ENCODE results near the gene RASAL3.

RASAL3 gene

GRCh38 chr19:15471639-15472101 is 7.3 kb upstream of the RASAL3 start:
- no peak for DNase-seq

- no peak for DNase-seq
Measured at GRCh38 chr19:15469513-15470297, 5.4 kb upstream of the RASAL3 start.

GRCh38 chr19:15468675-15469512 is 4.5 kb upstream of the RASAL3 start:
- no peak for DNase-seq

GRCh38 chr19:15467734-15468214 is 3.4 kb upstream of the RASAL3 start:
- no peak for DNase-seq

- peak; percentile 93 for DNase-seq
Measured at GRCh38 chr19:15466851-15467733, 2.7 kb upstream of the RASAL3 start.

- peak; percentile 90 for DNase-seq
Measured at GRCh38 chr19:15463861-15464371, 428 bp downstream of the RASAL3 start.

GRCh38 chr19:15461694-15462093 is 2.6 kb downstream of the RASAL3 start:
- no peak for DNase-seq

GRCh38 chr19:15457701-15458484 is 6.5 kb downstream of the RASAL3 start:
- DNase-seq, result no peak

GRCh38 chr19:15456871-15457700 is 7.3 kb downstream of the RASAL3 start:
- DNase-seq, result peak; percentile 32

- no peak for DNase-seq
Measured at GRCh38 chr19:15456441-15456840, 7.9 kb downstream of the RASAL3 start.

- no peak for DNase-seq
Measured at GRCh38 chr19:15455996-15456395, 8.3 kb downstream of the RASAL3 start.

- no peak for DNase-seq
Measured at GRCh38 chr19:15453906-15454860, 10.2 kb downstream of the RASAL3 start.

- DNase-seq, result no peak
Measured at GRCh38 chr19:15453091-15453578, 11.2 kb downstream of the RASAL3 start.

- peak; percentile 28 for DNase-seq
Measured at GRCh38 chr19:15452111-15453047, 12.0 kb downstream of the RASAL3 start.

- DNase-seq, result no peak
Measured at GRCh38 chr19:15450528-15450890, 13.8 kb downstream of the RASAL3 start.

GRCh38 chr19:15449620-15450527 is 14.5 kb downstream of the RASAL3 start, which contains the start of gene WIZ:
TSS of gene WIZ (minus strand) at chr19:15449956. CDS start at chr19:15448307, 1,649 bp downstream.
- DNase-seq, result peak; percentile 86

Data from activated CD4-positive, alpha-beta T cell treated with anti-CD3 and anti-CD28 coated beads, Interleukin-2, Interleukin-6, amounts not matched to agents 100 ng/mL and 50 ng/mL, durations not matched to agents 16 hours and 8 hours (primary cell).